ENCODE data around the gene COL23A1. TPM values are rescaled to one million over a fixed set of nuclear protein-coding genes. Genes with fewer than 3 reads are reported as not detected.
A peak's percentile ranks its signal among the peaks of the same experiment; 100 is the strongest.

COL23A1 gene
- total RNA-seq, 1 donor from 2014 or later, result 0.12 TPM

DNA sequence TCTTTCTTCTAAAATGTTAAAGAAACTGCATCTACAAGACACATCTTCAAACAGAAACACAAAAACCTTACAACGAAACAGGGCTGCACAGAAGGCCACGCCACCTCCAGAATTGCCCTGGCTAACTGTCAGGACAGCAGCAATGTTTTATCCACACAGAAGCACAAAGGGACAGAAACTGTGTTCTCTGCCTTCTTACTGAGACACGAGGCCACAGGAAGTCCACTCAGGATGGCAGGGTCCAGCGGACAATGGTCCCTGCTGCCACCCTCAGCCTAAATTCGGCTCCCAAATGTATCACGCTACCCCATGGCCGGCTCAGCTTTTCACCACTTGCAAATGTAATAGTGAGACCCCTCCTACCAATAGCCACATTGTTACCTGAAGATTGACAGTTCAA is 197.8 kb downstream of the COL23A1 start:
- H3K27me3 Mint-ChIP-seq (ENCODE audit: low read depth), result peaks cover 20% of the 10 kb centered on the region
- no peaks in the 10 kb centered on the region for H3K9me3 Mint-ChIP-seq (ENCODE audit: low read depth)
- H3K4me3 Mint-ChIP-seq (ENCODE audit: unreplicated experiment), result no peak overlapping the region
- TF ChIP-seq, protein P1, sequence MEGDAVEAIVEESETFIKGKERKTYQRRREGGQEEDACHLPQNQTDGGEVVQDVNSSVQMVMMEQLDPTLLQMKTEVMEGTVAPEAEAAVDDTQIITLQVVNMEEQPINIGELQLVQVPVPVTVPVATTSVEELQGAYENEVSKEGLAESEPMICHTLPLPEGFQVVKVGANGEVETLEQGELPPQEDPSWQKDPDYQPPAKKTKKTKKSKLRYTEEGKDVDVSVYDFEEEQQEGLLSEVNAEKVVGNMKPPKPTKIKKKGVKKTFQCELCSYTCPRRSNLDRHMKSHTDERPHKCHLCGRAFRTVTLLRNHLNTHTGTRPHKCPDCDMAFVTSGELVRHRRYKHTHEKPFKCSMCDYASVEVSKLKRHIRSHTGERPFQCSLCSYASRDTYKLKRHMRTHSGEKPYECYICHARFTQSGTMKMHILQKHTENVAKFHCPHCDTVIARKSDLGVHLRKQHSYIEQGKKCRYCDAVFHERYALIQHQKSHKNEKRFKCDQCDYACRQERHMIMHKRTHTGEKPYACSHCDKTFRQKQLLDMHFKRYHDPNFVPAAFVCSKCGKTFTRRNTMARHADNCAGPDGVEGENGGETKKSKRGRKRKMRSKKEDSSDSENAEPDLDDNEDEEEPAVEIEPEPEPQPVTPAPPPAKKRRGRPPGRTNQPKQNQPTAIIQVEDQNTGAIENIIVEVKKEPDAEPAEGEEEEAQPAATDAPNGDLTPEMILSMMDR (IDR thresholded peaks at IDR 0.05), result no peak
- H3K36me3 Mint-ChIP-seq (ENCODE audit: low read depth), result no peaks in the 10 kb centered on the region
- peak; percentile 34 for DNase-seq (ENCODE audit: low spot score)
- no peaks in the 10 kb centered on the region for H3K4me1 Mint-ChIP-seq (ENCODE audit: low read depth)
- H3K27ac Mint-ChIP-seq (ENCODE audit: unreplicated experiment), result no peak overlapping the region

DNA sequence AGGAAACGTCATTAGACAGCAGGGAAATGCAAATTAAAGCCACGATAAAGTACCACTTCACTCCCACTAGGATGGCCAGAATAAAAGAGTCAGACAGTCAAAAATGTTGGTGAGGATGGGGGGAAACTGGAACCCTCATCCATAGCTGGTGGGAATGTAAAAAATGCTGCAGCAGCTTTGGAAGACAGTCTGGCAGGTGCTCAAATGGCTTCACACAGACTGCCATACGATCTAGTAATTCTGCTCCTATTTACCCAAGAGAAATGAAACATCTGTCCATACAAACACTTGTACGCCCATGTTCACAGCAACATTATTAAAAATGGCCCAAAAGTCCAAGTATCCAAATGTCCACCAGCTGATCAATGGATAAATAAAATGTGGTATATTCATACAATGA is 198.7 kb downstream of the COL23A1 start:
- H3K36me3 Mint-ChIP-seq (ENCODE audit: low read depth), result no peaks in the 10 kb centered on the region
- no peak overlapping the region for H3K4me3 Mint-ChIP-seq (ENCODE audit: unreplicated experiment)
- H3K9me3 Mint-ChIP-seq (ENCODE audit: low read depth), result no peaks in the 10 kb centered on the region
- H3K27me3 Mint-ChIP-seq (ENCODE audit: low read depth), result peaks cover 23% of the 10 kb centered on the region
- DNase-seq (ENCODE audit: low spot score), result no peak
- no peak overlapping the region for H3K27ac Mint-ChIP-seq (ENCODE audit: unreplicated experiment)
- peaks cover 2% of the 10 kb centered on the region for H3K4me1 Mint-ChIP-seq (ENCODE audit: low read depth)
- TF ChIP-seq, protein P1 (IDR thresholded peaks at IDR 0.05), result no peak

DNA sequence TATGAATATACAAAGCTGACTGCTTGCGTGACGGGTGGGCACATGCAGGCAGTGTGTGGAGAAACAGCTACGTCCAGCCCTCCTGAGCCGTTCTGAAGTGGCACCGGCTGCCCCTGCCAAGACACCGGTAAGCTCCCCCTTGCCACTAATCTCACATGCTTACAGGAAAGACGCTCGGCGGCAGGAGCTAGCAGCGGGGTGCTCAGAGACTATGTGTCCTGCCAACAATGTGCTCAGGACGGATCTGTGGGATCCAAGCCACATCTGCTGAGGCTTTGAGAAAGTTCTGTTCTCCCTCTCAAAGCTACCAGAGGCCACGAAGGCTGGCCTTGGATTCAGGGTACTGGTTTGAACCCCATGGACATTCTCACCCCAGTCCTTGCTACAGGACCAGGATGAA is 200.4 kb downstream of the COL23A1 start:
- peak; percentile 74 for DNase-seq (ENCODE audit: low spot score)
- Mint-ChIP-seq H3K27ac (ENCODE audit: unreplicated experiment) (no peak overlapping the region), H3K27me3 (ENCODE audit: low read depth) (peaks cover 27% of the 10 kb centered on the region), H3K9me3 (ENCODE audit: low read depth) (no peaks in the 10 kb centered on the region), H3K4me1 (ENCODE audit: low read depth) (peaks cover 2% of the 10 kb centered on the region), H3K36me3 (ENCODE audit: low read depth) (no peaks in the 10 kb centered on the region), H3K4me3 (ENCODE audit: unreplicated experiment) (no peak overlapping the region)
- TF ChIP-seq, protein P1 (IDR thresholded peaks at IDR 0.05), result no peak

DNA sequence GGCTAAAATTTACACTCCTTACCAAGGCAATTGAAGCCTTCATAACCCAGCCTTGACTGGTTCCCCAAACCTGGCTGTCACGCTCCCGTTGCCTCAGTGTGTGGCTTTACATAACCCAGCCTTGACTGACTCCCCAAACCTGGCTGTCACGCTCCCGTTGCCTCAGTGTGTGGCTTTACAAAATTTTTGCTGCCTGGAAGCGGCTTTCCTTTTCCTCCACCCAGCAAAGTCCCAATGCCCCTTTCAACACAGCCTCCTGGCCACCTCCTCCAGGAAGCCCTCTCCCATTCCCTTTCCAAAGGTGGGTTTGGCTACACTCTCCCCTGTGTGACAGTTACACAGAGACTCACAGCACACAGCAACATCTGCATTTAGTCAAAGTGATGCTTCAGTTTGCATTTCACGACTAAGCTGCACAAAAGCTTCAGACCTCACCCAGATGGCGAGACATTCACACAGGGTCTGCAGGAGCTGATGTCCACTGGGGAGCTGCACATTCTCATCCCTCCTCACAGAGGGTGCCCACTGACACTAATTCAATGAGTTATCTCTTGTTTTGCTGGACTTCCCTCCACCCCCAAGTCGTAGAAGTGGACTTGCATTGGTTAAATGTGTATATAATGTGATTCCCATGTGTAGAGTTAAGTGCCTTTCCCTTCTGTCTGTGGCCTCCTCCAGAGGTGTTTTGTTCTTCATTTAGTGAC is 201.0 kb downstream of the COL23A1 start:
- H3K4me1 Mint-ChIP-seq (ENCODE audit: low read depth), result peaks cover 2% of the 10 kb centered on the region
- peak; percentile 25 for DNase-seq (ENCODE audit: low spot score)
- TF ChIP-seq, protein P1 (IDR thresholded peaks at IDR 0.05), result no peak
- peaks cover 27% of the 10 kb centered on the region for H3K27me3 Mint-ChIP-seq (ENCODE audit: low read depth)
- H3K9me3 Mint-ChIP-seq (ENCODE audit: low read depth), result no peaks in the 10 kb centered on the region
- H3K27ac Mint-ChIP-seq (ENCODE audit: unreplicated experiment), result no peak overlapping the region
- H3K36me3 Mint-ChIP-seq (ENCODE audit: low read depth), result no peaks in the 10 kb centered on the region
- no peak overlapping the region for H3K4me3 Mint-ChIP-seq (ENCODE audit: unreplicated experiment)

DNA sequence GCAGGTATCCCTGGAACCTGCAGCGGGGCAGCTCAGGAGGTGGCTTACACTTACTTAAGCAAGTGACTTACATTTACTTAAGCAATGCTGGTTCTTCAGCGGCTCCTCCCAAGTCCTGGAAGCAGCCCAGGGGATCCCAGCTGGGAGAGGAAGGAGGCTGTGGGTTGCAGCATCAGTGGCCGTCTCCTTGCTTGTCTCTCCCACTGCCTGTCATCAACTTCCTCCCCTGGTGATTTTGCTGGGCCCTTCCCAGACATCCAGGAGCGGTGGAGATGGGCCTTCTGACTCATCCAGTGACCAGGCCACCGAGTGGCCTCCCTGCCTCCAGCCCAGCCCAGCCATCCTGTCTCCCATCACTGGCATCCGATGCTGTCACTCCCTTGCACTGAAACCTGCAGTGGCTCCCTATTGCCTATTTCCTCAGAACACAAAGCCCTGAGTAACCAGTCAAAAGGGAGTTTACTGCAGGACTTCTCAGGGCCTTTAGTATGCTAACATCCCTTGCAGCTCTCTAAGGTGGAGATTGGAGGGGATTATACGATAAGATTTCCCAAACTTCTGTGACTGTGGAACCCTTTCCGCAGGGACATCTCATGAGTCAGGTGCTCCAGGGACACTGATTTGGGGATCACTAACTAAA is 201.7 kb downstream of the COL23A1 start:
- H3K27me3 Mint-ChIP-seq (ENCODE audit: low read depth), result peaks cover 30% of the 10 kb centered on the region
- H3K27ac Mint-ChIP-seq (ENCODE audit: unreplicated experiment), result no peak overlapping the region
- no peaks in the 10 kb centered on the region for H3K9me3 Mint-ChIP-seq (ENCODE audit: low read depth)

More for the DNA sequence above, 201.7 kb downstream of the COL23A1 start:
- DNase-seq (ENCODE audit: low spot score), result peak; percentile 40
- Mint-ChIP-seq H3K4me1 (ENCODE audit: low read depth) (peaks cover 2% of the 10 kb centered on the region), H3K36me3 (ENCODE audit: low read depth) (no peaks in the 10 kb centered on the region), H3K4me3 (ENCODE audit: unreplicated experiment) (no peak overlapping the region)
- TF ChIP-seq, protein P1 (IDR thresholded peaks at IDR 0.05), result no peak

Data from chondrocyte (in vitro differentiated cells).